ENCODE measurements around the gene PDPK1.

Gene PDPK1

DNA sequence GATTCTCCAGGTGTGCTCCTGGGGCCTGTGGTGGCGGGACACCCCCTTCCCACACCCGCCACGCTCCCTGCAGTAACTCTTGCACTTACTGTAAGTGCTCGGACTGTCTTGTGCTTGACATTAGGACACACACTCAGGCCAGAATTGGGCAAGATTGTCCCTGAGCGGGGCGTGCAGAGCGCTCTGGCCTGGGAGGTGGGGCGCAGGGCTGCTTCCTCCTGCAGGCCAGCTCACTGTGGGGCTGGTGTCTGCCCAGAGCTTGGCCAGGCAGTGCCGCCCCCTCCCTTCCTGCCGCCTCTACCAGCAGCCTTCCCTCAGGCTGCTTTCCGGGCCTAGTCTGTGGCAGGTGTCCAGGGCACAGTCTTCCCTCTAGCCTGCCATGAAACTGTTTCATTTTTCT, 30.2 kb upstream of the PDPK1 start:
- DNase-seq: no peak

DNA sequence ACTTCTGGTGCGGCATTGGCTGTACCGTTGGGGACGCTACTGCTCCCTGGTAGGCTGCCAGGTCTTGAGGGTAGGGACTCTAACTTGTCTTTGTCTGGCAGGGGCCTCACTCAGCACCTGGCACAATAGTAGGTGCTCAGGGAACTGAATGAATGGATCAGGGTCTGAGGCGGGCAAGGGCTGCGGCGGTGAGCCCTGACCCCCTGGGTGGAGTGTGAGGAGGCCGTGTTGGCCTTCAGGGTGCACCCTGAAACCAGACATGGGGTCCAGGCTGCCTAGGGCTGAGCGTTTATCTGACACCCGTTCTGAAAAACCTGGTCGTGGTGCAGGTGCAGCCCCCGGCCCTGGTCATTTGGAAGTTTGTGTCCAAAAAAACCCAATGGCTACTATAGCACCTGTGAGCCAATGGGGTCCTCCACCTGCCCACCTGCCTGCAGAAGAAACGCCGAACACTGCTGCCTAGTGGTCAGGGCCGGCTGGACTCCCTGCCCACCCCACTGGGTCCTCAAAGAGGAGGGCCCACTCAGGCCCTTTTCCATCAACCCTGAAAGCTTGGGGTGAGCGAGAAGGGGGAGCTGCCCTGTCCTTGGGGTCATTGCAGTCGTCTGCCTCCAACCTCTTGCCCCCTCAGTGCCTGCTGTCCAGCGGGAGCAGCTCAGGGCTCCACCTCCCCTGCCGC, 29.0 kb upstream of the PDPK1 start:
- no peak for DNase-seq

DNA sequence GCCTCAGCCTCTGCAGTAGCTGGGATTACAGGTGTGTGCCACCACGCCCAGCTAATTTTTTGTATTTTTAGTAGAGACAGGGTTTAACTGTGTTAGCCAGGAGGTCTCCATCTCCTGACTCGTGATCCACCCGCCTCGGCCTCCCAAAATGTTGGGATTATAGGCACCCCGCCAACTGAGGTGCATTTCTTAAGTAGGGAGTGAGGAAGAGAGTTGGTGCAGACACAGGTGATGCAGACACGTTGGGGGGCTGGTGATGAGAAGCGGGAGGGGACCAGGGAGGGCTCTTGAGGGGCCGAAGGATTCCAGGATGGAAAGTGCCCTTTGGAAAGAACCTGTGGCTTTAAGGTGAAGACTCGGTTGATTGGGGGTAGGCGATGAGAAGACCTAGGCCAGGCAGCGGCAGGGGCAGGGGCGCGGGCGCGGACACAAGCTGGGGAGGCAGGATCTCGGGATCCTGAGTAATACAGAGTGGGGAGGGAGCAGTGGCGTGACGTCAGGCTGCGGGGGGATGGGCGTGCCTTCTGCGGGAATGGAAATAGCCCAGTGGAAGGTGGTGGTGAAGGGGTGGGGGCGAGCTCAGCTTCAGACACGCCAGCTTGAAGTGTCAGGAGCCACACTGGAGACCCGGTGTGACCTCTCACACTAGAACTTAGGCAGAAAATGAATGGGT, 26.6 kb upstream of the PDPK1 start:
- no peak for DNase-seq

DNA sequence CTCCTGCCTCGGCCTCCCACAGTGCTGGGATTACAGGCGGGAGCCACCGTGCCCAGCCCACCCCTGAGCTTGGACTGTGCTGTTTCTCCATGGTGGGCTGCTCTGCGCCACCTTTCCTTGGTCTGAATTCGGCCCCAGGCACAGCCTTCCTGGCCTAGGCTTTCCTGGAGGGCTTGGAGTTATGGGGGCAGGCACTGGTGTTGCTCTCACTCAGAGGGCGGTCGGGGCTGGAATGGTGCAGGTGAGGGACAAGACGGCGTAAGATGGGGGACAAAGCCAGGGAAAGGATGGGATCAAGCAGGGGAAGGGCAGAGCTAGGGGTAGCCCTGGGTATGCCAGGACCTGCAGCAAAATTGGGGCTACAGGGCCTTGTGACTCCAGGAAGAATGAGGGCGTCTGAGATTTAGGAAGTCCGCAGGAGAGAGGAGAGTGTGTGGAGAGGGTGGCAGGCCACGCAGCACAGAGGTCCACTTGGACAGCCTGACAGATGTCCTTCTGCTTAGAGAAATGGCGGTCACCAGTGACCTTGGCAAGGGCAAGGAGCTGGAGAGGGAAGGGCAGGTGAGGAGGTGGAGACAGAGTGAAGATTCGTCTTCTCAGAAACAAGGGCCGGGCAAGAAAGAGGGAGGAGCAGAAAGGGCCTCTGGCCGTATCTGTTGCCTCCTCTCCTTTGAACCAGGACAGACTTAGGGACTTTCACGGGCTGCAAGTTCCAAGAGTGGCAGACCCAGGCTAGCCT, 25.7 kb upstream of the PDPK1 start:
- DNase-seq: no peak

DNA sequence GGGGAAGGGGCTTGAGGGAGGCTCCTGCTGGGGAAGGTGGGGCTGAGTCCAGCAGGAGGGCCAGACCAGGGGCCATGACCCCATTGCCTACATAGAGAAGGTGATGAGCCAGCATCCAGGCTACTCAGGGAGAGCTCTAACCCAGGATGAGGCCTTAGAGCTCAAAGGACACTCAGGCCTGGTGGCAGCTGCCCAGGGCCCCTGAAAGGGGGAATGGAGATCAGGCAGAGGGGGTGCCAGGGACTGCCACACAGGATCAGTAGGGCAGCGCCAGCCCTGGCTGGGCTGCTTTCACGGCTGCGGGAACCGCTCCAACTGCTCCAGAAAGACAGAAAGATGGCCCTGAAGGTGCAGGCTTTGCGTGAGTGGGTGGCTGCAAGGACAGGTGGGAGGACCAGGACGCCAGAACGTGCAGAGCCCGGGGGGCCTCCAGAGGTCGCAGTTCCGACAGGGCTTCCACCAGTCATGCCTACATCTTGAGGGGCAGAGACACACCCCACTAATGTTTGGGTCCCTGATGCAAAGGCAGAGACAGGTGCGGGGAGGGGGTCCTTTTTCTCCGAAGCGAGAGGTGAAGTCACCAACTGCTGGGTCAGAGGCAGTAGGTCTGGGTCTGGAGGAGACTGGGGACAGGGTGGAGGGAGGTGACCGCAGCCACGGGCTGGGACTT, 25.0 kb upstream of the PDPK1 start:
- DNase-seq: no peak

DNA sequence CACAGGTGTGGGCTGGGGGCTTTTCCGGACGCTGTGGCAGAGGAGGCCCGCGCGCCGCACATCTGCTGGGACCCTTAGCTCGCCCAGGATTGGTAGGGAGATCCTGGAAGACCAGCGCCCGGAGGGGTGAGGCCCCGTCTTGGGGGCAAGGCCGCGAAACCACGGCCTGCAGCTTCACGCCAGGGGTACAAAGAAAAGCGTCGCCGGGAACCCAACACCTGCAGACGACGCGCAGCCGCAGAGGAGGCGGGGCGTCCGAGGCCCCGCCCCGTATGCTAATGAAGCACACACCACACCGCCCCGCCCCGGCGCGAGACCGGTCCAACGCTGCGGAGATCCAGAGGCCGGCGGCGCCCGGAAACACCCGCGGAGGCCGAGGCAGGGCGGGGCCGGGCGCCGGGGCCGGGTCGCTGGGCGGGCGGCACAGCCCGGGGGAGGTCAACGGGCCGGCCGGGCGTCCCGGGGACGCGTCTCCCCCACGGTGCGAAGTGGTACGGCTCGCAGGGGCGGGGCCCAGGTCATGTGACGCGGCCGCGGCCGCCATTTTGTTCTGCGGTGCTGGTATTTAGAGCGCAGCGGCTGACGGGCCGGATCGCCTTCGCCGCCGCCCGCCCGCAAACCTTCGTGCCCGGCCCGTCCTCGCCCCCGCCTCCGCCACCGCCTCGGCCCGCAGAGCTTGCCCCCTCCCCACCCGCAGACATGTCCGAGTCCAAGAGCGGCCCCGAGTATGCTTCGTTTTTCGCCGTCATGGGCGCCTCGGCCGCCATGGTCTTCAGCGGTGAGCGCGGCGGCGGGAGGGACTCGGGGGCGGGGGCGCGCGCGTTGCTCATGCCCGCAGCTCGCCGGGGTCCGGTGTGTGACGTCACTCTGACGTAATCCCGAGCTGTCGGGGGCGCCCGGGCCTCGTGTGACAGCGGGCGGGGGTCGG, 24.2 kb upstream of the PDPK1 start, which contains the start of gene ATP6V0C:
TSS of gene ATP6V0C (plus strand) at position 548 of the 928 bp plus-strand sequence. CDS start at position 700, 152 bp downstream.
- peak; percentile 86 for DNase-seq

DNA sequence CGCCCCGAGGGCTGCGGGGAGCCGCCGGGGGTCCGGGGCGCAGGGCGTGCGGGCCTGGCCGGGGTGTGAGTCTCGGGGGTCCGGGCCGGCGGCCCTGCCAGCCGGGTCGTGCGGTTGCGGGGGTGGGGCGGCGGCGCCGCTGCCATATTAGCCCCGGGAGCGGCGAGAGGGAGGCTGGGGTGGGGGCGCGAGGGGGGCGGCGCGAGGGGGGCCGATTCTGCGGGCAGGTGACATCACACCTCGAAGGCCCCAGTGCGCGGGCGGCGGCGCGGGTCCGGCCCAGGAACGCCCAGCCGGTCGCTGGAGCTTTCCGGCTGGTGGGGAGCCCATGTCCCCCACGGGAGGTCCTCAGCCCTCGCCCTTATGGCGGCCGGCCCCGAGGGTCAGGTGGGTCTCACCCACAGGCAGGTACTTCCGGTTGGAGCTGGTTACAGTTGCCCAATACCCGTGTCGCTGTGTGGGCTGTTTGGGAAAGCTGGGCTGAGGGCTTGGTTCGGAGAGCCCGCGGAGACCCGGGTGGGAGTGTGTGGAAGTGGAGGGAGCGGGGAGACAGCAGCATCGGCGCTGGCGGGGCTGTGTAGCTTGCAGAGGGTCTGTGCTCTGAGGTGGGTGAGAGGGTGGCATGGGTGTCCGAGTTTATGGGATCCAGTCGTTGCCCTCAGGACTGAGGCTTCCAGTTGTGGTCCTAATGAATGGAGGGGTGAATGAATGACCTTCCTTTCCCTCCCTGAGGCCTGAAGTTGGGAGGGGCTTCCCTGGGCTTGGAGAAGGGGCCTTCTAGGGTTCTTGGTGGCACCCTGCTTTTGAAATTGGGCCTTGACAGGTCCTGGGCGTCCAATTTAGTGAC, 23.3 kb upstream of the PDPK1 start:
- DNase-seq: no peak

DNA sequence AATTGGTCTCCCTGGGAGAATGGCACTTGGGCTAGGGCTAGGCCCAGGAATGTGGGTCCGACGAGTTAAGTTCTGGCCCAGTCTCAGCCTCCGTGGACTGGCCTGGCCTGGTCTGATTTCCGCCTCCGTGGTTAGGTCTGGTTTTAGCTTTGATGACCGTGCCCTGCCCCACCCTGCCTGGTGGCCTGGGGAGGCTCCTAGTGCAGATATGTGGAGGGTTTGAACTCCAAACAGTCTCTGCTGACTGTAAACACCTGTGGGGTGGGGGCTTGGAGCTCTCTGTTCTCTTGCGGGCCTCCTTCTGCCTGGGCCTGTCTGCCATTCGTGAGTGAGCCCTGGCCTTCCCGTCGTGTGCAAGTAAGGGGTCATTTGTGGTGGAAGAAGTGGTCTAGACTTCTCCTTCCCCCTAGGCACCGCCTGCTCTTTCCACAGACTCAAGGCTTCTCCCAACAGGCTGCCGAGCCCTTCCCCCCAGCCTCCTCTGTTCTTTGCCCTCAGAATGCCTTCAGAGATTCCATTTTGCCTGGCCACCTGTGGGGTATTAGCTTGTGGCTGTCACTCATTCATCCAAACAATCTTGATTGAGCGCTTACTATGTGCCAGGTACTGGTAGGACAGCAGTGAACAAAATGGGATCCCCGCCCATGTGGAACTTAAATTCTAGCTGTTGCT, 22.5 kb upstream of the PDPK1 start:
- no peak for DNase-seq

DNA sequence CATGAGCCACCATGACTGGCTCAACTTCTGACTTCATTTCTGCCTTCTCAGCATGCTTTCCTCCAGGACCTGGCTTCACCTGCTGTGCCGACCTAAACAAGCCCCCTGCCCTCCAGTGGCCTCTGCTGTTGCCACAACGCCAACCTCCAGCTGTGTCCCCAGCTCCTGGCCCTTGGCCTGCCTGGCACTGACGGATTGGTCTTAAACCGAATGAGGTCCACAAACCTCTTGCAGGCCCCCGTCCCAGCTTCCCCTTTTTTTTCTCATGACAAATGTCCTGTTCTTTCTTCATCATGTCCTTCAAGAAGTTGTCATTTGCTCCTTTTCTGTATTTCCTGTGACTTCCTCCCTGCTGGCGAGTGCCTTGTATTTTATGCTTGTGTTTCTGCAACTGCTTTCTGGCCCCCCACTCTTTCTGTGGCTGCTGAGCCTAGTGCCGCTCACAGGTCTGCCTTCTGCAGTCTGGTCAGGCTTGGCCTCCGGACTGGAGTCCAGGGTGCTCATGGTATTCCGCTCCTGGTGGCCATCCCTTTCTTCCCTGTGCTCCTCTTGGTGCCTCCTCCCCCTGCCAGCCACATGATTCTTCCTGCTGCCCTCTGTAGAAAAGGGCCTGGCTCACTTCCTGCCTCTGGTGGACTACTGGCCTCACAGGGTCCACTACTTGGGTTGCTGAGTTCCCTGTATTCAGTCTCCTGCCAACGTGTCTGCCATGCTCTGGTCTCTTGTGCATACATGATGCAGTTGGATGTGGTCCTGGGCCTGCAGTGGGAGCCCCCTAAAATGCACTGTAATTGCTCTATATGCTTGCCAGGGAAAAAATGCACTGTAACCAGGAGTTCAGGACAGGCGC, 21.2 kb upstream of the PDPK1 start:
- DNase-seq: no peak

DNA sequence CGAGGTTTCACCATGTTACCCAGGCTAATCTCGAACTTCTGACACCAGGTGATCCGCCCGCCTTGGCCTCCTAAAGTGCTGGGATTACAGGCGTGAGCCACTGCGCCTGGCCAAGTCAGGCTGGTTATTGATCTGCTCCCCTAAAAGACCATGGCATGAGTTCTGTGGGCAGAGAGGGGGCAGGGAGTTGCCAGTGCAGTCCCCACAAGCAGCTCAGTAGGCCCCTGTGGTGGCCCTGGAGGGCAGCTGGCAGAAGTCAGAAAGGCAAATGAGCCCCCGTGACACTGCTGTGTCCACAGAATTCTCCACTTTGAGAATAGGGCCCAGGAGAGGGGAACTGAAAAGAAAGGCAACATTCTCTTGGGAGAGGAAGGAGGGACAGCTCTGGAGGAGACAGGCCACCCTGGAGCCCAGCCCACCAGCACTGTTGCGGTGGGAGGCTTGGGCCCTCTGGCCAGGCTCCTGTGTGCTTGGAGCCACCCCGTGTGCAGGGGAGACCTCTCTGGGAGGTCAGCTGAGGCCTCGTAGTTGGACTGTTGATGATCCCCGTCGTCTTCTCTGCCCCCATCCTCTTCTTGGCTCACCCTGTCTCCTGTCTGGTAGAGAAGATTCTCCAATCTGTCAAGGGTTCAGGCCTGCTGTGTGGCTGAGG, 19.7 kb upstream of the PDPK1 start:
- DNase-seq: no peak

DNA sequence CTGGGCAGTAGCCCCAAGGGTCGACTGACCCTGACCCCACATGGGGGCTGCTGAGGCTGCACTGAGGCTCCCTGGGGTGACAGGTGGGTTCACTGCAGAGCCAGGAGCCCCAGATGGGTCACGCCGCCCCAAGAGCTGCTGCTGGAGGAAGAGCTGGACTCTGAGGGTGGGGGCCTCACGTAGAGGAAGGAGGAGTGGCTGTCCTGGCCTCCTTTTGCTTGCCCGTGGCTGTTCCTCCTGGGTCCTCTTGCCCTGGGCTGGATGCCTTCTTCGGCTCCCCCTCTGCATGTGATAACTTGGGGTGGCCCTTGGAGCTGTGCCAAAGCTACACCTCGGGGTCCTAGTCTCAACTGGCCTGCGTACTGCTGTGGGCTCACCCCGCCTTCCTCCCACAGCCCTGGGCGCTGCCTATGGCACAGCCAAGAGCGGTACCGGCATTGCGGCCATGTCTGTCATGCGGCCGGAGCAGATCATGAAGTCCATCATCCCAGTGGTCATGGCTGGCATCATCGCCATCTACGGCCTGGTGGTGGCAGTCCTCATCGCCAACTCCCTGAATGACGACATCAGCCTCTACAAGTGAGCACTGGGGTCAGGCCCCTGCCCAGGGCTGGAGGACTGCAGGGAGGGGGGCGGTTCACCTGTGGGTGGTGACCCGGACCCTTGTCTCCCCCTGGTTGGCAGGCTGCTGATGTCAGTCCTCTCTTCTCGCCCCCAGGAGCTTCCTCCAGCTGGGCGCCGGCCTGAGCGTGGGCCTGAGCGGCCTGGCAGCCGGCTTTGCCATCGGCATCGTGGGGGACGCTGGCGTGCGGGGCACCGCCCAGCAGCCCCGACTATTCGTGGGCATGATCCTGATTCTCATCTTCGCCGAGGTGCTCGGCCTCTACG, 18.8 kb upstream of the PDPK1 start:
- no peak for DNase-seq

DNA sequence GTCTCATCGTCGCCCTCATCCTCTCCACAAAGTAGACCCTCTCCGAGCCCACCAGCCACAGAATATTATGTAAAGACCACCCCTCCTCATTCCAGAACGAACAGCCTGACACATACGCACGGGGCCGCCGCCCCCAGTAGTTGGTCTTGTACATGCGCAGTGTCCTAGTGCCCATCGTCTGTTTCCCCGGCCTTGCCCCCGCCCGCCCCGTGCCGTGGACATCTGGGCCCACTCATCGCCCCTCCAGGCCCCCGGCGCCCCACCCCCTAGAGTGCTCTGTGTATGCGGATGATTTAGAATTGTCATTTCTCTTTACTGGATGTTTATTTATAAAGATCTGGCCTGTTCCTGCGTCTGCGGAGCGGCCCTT, 18.1 kb upstream of the PDPK1 start:
- DNase-seq: no peak

DNA sequence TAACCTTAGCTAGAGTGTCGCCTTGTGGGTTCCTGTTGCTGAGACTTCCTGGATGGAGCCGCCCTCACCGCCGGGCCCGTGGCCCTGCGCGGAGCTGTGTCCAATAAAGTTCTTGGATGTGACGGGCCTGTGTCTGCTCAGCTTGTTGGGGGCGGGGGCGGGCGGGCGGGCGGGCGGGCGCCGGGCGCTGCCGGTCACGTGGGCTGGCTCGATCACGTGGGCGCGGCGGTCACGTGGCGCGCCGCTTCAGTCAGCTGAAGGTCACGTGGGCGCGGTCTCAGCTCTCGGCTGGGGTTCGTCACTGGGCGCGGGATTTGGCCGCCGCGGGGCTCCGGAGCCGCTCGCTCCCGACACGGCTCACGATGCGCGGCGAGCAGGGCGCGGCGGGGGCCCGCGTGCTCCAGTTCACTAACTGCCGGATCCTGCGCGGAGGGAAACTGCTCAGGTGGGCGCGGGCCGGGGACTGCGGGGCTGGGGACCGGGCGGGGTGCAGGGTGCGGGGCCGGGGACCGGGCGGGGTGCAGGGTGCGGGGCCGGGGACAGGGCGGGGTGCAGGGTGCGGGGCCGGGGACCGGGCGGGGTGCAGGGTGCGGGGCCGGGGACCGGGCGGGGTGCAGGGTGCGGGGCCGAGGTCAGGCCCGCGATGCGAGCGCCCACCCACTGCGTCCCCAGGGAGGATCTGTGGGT, 17.6 kb upstream of the PDPK1 start, which contains the start of gene AMDHD2:
TSS of gene AMDHD2 (plus strand) at position 275 of the 687 bp plus-strand sequence. CDS start at position 363, 88 bp downstream.
- DNase-seq: peak; percentile 86

DNA sequence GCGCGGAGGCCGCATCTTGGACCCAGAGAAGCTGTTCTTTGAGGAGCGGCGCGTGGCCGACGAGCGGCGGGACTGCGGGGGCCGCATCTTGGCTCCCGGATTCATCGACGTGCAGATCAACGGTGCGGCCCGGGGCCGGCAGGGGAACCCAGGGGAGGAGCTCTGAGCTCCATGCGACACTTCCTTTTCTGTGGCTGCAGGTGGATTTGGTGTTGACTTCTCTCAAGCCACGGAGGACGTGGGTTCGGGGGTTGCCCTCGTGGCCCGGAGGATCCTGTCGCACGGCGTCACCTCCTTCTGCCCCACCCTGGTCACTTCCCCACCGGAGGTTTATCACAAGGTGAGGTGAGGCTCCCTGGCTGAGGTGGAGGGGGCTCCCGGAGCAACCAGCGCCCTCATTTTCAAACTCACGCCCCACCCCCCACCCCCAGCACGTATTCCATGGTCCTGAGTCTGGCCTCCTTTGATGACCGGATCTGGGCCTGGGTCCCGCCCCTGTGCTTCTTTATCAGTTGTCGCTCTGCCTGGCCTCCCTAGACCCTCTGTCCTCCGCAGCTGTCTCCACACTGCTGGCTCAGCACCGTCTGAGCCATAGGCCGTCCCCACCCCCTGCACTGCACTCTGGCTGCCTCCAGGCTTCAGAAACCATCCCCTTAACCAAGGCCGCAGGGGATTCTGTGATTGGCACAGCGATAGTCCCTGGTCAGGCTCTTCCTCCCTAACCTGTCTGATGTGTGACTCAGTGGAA, 16.9 kb upstream of the PDPK1 start:
- DNase-seq: peak; percentile 57

DNA sequence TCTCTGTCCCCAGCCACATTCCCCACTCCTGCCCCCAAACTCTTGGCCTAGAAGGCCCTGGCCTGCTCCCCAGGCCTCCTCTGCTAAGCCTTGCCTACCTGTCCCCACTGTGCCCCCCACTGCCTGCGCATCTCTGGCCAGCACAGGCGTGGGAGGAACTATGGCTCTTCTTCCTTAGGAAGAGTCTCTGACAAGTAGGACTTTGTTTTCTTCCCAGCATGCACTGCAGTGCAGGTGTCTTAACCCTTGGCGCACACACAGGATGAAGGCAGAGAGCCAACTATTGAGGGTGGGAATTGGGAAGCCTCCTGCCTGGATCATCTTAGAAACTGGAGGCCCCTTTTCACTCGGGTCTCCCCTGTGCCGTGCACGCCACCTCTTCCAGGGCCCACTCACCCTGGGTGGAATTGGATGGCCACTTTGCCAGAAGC, 14.0 kb upstream of the PDPK1 start:
- no peak for DNase-seq

DNA sequence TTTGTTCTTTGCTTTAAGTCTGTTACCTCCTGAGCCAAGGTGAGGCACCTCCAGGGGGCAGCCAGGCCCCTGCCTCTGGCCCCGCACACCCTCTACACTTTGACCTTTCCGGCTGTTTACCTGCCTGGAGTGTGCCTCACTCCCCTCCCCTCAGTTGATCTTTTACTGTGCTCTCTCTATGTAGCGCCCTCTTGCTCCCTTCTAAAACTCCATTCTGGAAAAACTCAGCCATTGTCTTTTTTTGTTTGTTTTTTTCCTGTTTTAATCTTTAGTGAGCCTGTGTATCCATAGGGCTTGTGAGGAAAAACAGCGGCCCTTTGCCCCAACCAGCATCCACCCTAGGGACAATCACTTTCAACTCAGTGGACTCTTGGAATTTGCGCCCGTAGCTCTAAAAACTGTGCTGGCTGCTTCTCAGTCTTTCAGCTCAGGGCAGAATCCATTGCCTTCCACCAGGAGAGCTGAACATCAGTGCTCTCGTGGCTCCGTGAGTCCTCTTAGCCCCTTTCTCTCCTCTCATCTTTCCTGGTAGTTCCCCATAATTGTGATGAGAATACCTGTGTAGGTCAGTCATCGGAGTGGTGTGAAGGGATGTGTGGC, 13.4 kb upstream of the PDPK1 start:
- no peak for DNase-seq

Data from activated effector memory CD4-positive, alpha-beta T cell treated with Interleukin-2 at 50 U/mL for 16 hours (primary cell).